HG03025 (cell line): Measurements from ENCODE around the gene DOCK1.
"Not testable (repeated sequence)": the region's sequence is repeated elsewhere in the genome, so short reads cannot be mapped to it uniquely, and the experiment has no call there.

Experiments
- ATAC-seq: cut with Tn5 transposase; IDR thresholded peaks from one replicate; pipeline ENCODE4 v1.9.1; 2021; ENCODE audit warnings: mild to moderate bottlenecking, moderate library complexity; ENCODE audit not compliant: unreplicated experiment, low FRiP score

Gene DOCK1

GRCh38 chr10:126904818-126905701 is at the start of gene DOCK1:
Gene DOCK1, plus strand, starts transcription at chr10:126905428. Its CDS starts 90 bp downstream, at chr10:126905518.
- no peak for ATAC-seq

- ATAC-seq = no peak
Observed at GRCh38 chr10:126857178-126857806, 47.9 kb upstream of the DOCK1 start.

- no peak for ATAC-seq
Observed at GRCh38 chr10:126867567-126868365, 37.5 kb upstream of the DOCK1 start.

- ATAC-seq = no peak
Observed at GRCh38 chr10:126868371-126868770, 36.9 kb upstream of the DOCK1 start.

GRCh38 chr10:126872135-126872534 is 33.1 kb upstream of the DOCK1 start:
- ATAC-seq = no peak

GRCh38 chr10:126872768-126873167 is 32.5 kb upstream of the DOCK1 start:
- ATAC-seq = no peak

GRCh38 chr10:126876456-126876855 is 28.8 kb upstream of the DOCK1 start:
- ATAC-seq = no peak

GRCh38 chr10:126877390-126877789 is 27.8 kb upstream of the DOCK1 start:
- no peak for ATAC-seq

GRCh38 chr10:126878594-126878993 is 26.6 kb upstream of the DOCK1 start:
- ATAC-seq = no peak

- ATAC-seq = no peak
Observed at GRCh38 chr10:126880926-126881325, 24.3 kb upstream of the DOCK1 start.

GRCh38 chr10:126882055-126882454 is 23.2 kb upstream of the DOCK1 start:
- not testable (repeated sequence) for ATAC-seq

- not testable (repeated sequence) for ATAC-seq
Observed at GRCh38 chr10:126888436-126888835, 16.8 kb upstream of the DOCK1 start.

- no peak for ATAC-seq
Observed at GRCh38 chr10:126889421-126889820, 15.8 kb upstream of the DOCK1 start.

GRCh38 chr10:126890797-126891196 is 14.4 kb upstream of the DOCK1 start:
- ATAC-seq = not testable (repeated sequence)

- ATAC-seq = no peak
Observed at GRCh38 chr10:126892226-126893175, 12.7 kb upstream of the DOCK1 start.

GRCh38 chr10:126893206-126893605 is 12.0 kb upstream of the DOCK1 start:
- no peak for ATAC-seq

- ATAC-seq = no peak
Observed at GRCh38 chr10:126893841-126894240, 11.4 kb upstream of the DOCK1 start.

- ATAC-seq = no peak
Observed at GRCh38 chr10:126895214-126895781, 9.9 kb upstream of the DOCK1 start.

- no peak for ATAC-seq
Observed at GRCh38 chr10:126898460-126898859, 6.8 kb upstream of the DOCK1 start.

GRCh38 chr10:126899529-126899928 is 5.7 kb upstream of the DOCK1 start:
- ATAC-seq = not testable (repeated sequence)
